Rectal smooth muscle tissue (tissue), 1 donor: ENCODE data around the gene EMC8.

ENCODE experiments used
- H3K27ac ChIP-seq: one replicate; pipeline ENCODE4 v1.7.0; 2013; ENCODE audit warnings: low read depth, low read length, inconsistent platforms
- H3K27me3 ChIP-seq: one replicate; pipeline ENCODE4 v1.7.0; 2013; ENCODE audit warnings: low read length; ENCODE audit not compliant: control insufficient read depth, insufficient read depth
- H3K36me3 ChIP-seq: one replicate; pipeline ENCODE4 v1.7.0; 2013; ENCODE audit warnings: low read length; ENCODE audit not compliant: control insufficient read depth, insufficient read depth
- H3K4me1 ChIP-seq: one replicate; pipeline ENCODE4 v1.7.0; 2013; ENCODE audit warnings: low read length; ENCODE audit not compliant: control insufficient read depth, insufficient read depth
- H3K4me3 ChIP-seq: one replicate; pipeline ENCODE4 v1.7.0; 2013; ENCODE audit warnings: low read length
- H3K9ac ChIP-seq: one replicate; pipeline ENCODE4 v1.7.0; 2013; ENCODE audit warnings: low read length

EMC8 gene

GRCh38 chr16:85830821-85831220 lies 31.5 kb upstream of the EMC8 start:
- Histone ChIP-seq H3K4me3 (no peak overlapping the region), H3K4me1 (peaks cover 6% of the 10 kb centered on the region), H3K36me3 (no peaks in the 10 kb centered on the region), H3K27ac (no peak overlapping the region), H3K9ac (no peak overlapping the region), H3K27me3 (no peaks in the 10 kb centered on the region)

GRCh38 chr16:85829751-85830445 lies 30.6 kb upstream of the EMC8 start:
- no peaks in the 10 kb centered on the region for H3K27me3 ChIP-seq
- no peak overlapping the region for H3K27ac ChIP-seq
- H3K4me3 ChIP-seq = no peak overlapping the region

GRCh38 chr16:85829171-85829719 lies 29.9 kb upstream of the EMC8 start:
- H3K4me3 ChIP-seq = no peak overlapping the region
- H3K27ac ChIP-seq = no peak overlapping the region
- no peaks in the 10 kb centered on the region for H3K27me3 ChIP-seq
- no peaks in the 10 kb centered on the region for H3K4me1 ChIP-seq
- no peaks in the 10 kb centered on the region for H3K36me3 ChIP-seq
- H3K9ac ChIP-seq = no peak overlapping the region

More at GRCh38 chr16:85829751-85830445, 30.6 kb upstream of the EMC8 start:
- no peaks in the 10 kb centered on the region for H3K4me1 ChIP-seq
- H3K9ac ChIP-seq = no peak overlapping the region
- H3K36me3 ChIP-seq = no peaks in the 10 kb centered on the region

- H3K27me3 ChIP-seq = no peaks in the 10 kb centered on the region
- no peak overlapping the region for H3K9ac ChIP-seq
- no peak overlapping the region for H3K27ac ChIP-seq
- no peaks in the 10 kb centered on the region for H3K4me1 ChIP-seq
- H3K4me3 ChIP-seq = no peak overlapping the region
- H3K36me3 ChIP-seq = no peaks in the 10 kb centered on the region
Measured at GRCh38 chr16:85828166-85828565, 28.8 kb upstream of the EMC8 start.

- Histone ChIP-seq H3K27ac (no peak overlapping the region), H3K9ac (no peak overlapping the region), H3K4me3 (no peak overlapping the region), H3K27me3 (no peaks in the 10 kb centered on the region), H3K4me1 (no peaks in the 10 kb centered on the region), H3K36me3 (no peaks in the 10 kb centered on the region)
Measured at GRCh38 chr16:85826686-85827247, 27.4 kb upstream of the EMC8 start.

DNA sequence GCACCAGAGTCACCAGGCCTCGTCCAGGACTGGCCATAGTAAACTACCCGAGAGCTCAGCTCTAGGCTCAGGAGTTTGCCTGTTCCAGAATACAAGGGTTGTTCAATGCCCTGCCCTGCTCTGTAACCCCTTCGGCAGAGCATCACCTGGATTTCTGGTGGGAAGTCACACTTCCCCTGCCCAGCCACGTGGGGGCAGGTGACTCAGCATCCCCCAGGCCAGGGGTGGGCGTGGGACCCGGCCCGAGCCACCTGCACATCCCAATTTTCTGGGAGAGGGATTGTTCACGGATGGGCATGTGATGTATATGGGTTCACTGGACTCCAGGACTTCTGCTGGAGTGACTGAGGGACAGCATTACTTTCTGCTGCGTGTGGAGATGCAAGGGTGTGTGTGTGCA lies 26.0 kb upstream of the EMC8 start:
- H3K36me3 ChIP-seq = no peaks in the 10 kb centered on the region
- no peak overlapping the region for H3K4me3 ChIP-seq
- H3K27ac ChIP-seq = no peak overlapping the region
- no peaks in the 10 kb centered on the region for H3K4me1 ChIP-seq
- no peak overlapping the region for H3K9ac ChIP-seq
- H3K27me3 ChIP-seq = no peaks in the 10 kb centered on the region

- no peaks in the 10 kb centered on the region for H3K4me1 ChIP-seq
- H3K4me3 ChIP-seq = no peak overlapping the region
- H3K27me3 ChIP-seq = no peaks in the 10 kb centered on the region
- H3K9ac ChIP-seq = no peak overlapping the region
- no peak overlapping the region for H3K27ac ChIP-seq
- no peaks in the 10 kb centered on the region for H3K36me3 ChIP-seq
Measured at GRCh38 chr16:85824161-85825135, 25.1 kb upstream of the EMC8 start.

GRCh38 chr16:85823328-85823920 lies 24.1 kb upstream of the EMC8 start:
- H3K27me3 ChIP-seq = no peaks in the 10 kb centered on the region
- no peak overlapping the region for H3K27ac ChIP-seq
- H3K36me3 ChIP-seq = no peaks in the 10 kb centered on the region
- H3K4me3 ChIP-seq = no peak overlapping the region
- no peak overlapping the region for H3K9ac ChIP-seq
- H3K4me1 ChIP-seq = no peaks in the 10 kb centered on the region

DNA sequence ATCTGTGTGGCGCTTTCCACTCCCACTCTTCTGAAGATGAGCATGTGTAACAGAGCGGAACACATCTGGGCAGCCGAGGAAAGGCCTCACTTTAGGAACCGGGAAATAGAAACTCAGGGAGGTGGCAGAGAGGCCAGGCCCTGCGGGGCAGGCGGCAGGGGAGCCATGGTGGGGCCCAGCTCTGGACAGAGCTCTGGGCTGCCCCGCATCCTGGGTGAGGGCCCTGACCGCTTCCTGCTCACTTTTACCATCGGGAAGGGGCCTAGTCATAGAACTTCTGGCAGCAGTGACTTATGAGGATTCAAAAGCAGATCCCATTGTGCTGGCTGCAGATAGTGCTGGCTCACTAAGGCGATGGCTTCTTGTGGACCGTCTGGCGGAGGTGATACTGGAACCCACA lies 22.8 kb upstream of the EMC8 start:
- H3K27me3 ChIP-seq = no peaks in the 10 kb centered on the region
- H3K9ac ChIP-seq = no peak overlapping the region
- no peak overlapping the region for H3K27ac ChIP-seq
- H3K36me3 ChIP-seq = no peaks in the 10 kb centered on the region
- no peak overlapping the region for H3K4me3 ChIP-seq
- H3K4me1 ChIP-seq = no peaks in the 10 kb centered on the region

- Histone ChIP-seq H3K27ac (no peak overlapping the region), H3K27me3 (no peaks in the 10 kb centered on the region), H3K4me3 (no peak overlapping the region), H3K9ac (no peak overlapping the region), H3K4me1 (no peaks in the 10 kb centered on the region), H3K36me3 (no peaks in the 10 kb centered on the region)
Measured at GRCh38 chr16:85821390-85822135, 22.2 kb upstream of the EMC8 start.

- H3K4me3 ChIP-seq = no peak overlapping the region
- no peaks in the 10 kb centered on the region for H3K4me1 ChIP-seq
- no peaks in the 10 kb centered on the region for H3K27me3 ChIP-seq
- H3K27ac ChIP-seq = no peak overlapping the region
- H3K36me3 ChIP-seq = no peaks in the 10 kb centered on the region
- no peak overlapping the region for H3K9ac ChIP-seq
Measured at GRCh38 chr16:85820604-85821372, 21.4 kb upstream of the EMC8 start.
